ENCODE data around the gene PITPNM3. TPM values are rescaled to one million over a fixed set of nuclear protein-coding genes. Genes with fewer than 3 reads are reported as not detected.

PITPNM3 gene
- total RNA-seq, 1 donor from 2014 or later = 1.4 TPM

DNA sequence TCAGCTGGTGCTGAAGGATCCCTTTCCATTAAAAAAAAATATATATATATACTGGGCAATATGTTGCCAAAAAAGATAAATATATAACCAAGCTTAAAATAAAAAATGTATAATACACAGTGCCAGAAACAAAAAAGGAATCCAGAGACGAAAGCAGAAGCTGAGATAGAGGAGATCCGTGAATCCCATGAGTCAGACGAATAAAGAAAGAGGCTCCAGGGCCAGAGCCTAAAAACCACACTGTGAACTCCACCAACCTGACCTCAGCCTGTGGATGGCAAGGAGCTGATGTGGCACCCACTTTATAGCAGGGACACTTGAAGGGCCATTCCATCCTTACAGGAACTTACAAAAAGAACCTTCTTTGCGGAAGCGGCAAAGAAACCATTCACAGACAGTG lies 34.8 kb downstream of the PITPNM3 start:
- no peak overlapping the region for H3K27ac Mint-ChIP-seq (ENCODE audit: unreplicated experiment)
- no peak for DNase-seq
- H3K4me1 Mint-ChIP-seq (ENCODE audit: low read depth, unreplicated experiment) = no peaks in the 10 kb centered on the region
- H3K9me3 Mint-ChIP-seq (ENCODE audit: unreplicated experiment) = no peaks in the 10 kb centered on the region
- H3K27me3 Mint-ChIP-seq (ENCODE audit: unreplicated experiment) = peaks cover 2% of the 10 kb centered on the region
- TF ChIP-seq, protein P1, sequence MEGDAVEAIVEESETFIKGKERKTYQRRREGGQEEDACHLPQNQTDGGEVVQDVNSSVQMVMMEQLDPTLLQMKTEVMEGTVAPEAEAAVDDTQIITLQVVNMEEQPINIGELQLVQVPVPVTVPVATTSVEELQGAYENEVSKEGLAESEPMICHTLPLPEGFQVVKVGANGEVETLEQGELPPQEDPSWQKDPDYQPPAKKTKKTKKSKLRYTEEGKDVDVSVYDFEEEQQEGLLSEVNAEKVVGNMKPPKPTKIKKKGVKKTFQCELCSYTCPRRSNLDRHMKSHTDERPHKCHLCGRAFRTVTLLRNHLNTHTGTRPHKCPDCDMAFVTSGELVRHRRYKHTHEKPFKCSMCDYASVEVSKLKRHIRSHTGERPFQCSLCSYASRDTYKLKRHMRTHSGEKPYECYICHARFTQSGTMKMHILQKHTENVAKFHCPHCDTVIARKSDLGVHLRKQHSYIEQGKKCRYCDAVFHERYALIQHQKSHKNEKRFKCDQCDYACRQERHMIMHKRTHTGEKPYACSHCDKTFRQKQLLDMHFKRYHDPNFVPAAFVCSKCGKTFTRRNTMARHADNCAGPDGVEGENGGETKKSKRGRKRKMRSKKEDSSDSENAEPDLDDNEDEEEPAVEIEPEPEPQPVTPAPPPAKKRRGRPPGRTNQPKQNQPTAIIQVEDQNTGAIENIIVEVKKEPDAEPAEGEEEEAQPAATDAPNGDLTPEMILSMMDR (IDR thresholded peaks at IDR 0.05; ENCODE audit: partially characterized antibody, unreplicated experiment) = no peak
- peaks cover 10% of the 10 kb centered on the region for H3K36me3 Mint-ChIP-seq (ENCODE audit: unreplicated experiment)
- no peak overlapping the region for H3K4me3 Mint-ChIP-seq (ENCODE audit: unreplicated experiment)

DNA sequence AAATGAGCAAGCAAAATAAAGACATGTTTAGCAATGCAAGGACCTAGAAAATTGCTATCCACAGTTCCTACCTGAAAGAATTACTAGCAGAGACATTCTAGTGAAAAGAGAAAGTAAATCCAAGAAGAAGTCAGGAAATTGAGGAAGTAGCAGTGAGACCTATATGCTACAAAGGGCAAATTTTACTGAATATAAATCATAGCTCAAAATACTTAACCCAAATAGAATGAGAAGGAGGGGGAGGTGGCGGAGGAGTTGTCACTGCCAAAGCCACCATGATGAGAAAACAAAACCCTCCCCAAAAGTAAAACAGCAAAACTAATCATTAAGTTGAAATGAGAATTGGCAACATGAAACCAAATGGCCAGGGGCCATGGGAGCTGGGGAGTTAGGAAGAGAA lies 39.3 kb downstream of the PITPNM3 start:
- no peak for DNase-seq
- Mint-ChIP-seq H3K27me3 (ENCODE audit: unreplicated experiment) (no peaks in the 10 kb centered on the region), H3K4me3 (ENCODE audit: unreplicated experiment) (no peak overlapping the region), H3K36me3 (ENCODE audit: unreplicated experiment) (peaks cover 1% of the 10 kb centered on the region), H3K27ac (ENCODE audit: unreplicated experiment) (no peak overlapping the region), H3K9me3 (ENCODE audit: unreplicated experiment) (no peaks in the 10 kb centered on the region), H3K4me1 (ENCODE audit: low read depth, unreplicated experiment) (no peaks in the 10 kb centered on the region)
- TF ChIP-seq, protein P1 (IDR thresholded peaks at IDR 0.05; ENCODE audit: partially characterized antibody, unreplicated experiment) = no peak

DNA sequence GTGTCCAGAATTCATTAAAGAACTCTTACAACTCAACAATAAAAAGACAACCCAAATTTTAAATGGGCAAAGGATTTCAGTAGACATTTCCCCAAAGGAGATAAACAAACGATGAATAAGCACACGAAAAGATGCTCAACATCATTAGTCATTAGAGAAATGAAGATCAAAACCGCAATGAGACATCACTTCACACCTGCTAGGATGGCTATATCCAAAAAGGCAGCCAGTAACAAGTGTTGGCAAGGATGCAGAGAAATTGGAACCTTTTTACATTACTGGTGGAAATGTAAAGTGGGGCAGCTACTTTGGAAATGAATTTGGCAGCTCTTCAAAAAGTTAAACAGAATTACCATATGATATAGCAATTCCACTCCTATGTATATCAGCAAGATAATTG lies 42.0 kb downstream of the PITPNM3 start:
- Mint-ChIP-seq H3K4me3 (ENCODE audit: unreplicated experiment) (no peak overlapping the region), H3K9me3 (ENCODE audit: unreplicated experiment) (no peaks in the 10 kb centered on the region), H3K36me3 (ENCODE audit: unreplicated experiment) (no peaks in the 10 kb centered on the region), H3K27me3 (ENCODE audit: unreplicated experiment) (no peaks in the 10 kb centered on the region), H3K4me1 (ENCODE audit: low read depth, unreplicated experiment) (no peaks in the 10 kb centered on the region), H3K27ac (ENCODE audit: unreplicated experiment) (no peak overlapping the region)
- TF ChIP-seq, protein P1 (IDR thresholded peaks at IDR 0.05; ENCODE audit: partially characterized antibody, unreplicated experiment) = no peak
- DNase-seq = no peak

DNA sequence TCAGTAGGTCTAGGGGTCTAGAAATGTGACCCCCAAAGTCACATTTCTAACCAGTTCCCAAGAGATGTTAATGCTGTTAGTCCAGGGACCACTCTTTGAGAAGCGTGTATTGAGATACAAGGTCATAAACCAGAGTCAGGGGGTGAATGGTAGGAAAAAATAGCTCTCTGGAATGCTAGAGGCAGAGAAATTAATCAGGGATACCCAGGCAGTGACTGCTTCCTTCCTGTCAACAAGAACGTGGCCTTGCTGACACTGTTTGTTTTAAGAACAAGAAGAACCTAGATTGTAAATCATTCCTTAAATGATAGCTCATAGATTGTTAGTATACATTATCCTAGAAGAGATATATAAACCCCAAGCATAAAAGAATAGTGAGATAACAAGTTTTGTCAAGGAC lies 43.8 kb downstream of the PITPNM3 start:
- TF ChIP-seq, protein P1 (IDR thresholded peaks at IDR 0.05; ENCODE audit: partially characterized antibody, unreplicated experiment) = no peak
- no peak overlapping the region for H3K4me3 Mint-ChIP-seq (ENCODE audit: unreplicated experiment)
- no peaks in the 10 kb centered on the region for H3K9me3 Mint-ChIP-seq (ENCODE audit: unreplicated experiment)
- no peak for DNase-seq
- H3K27ac Mint-ChIP-seq (ENCODE audit: unreplicated experiment) = no peak overlapping the region
- peaks cover 3% of the 10 kb centered on the region for H3K4me1 Mint-ChIP-seq (ENCODE audit: low read depth, unreplicated experiment)
- no peaks in the 10 kb centered on the region for H3K36me3 Mint-ChIP-seq (ENCODE audit: unreplicated experiment)
- peaks cover 1% of the 10 kb centered on the region for H3K27me3 Mint-ChIP-seq (ENCODE audit: unreplicated experiment)

DNA sequence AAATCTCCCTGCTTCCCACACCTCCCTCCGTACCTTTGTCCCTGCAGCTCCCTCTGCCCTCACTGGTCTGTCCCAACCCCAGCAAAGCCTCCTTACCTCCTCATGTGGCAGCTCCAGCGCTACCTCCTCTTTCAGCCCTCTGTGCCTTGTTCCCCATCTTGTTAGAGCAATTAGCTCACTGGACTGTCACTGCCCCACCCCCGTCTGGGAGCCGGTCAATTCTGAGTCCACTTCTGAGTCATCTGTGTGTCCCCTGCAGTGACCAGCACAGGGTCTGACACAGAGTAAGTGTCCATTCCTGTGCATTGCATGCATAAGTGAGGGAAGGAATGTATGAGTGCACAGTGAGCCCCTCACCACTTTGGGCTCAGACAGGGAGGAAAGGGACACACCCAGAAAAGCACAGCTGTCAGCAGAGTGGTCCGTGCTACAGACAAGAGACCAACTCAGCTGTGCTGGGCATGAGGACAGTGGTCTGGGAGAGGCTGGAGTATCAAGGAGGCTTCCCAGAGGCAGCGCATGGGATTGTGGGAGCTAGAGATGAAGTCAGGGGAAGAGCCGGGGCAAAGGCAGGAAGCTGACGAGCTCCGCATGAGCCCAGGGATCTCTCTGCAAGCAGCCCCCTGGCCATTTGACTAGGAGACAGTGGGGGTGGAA lies 45.9 kb downstream of the PITPNM3 start:
- no peak overlapping the region for H3K4me3 Mint-ChIP-seq (ENCODE audit: unreplicated experiment)
- no peak for DNase-seq
- TF ChIP-seq, protein P1 (IDR thresholded peaks at IDR 0.05; ENCODE audit: partially characterized antibody, unreplicated experiment) = no peak
- no peaks in the 10 kb centered on the region for H3K9me3 Mint-ChIP-seq (ENCODE audit: unreplicated experiment)
- H3K27me3 Mint-ChIP-seq (ENCODE audit: unreplicated experiment) = peaks cover 1% of the 10 kb centered on the region
- no peaks in the 10 kb centered on the region for H3K36me3 Mint-ChIP-seq (ENCODE audit: unreplicated experiment)
- no peak overlapping the region for H3K27ac Mint-ChIP-seq (ENCODE audit: unreplicated experiment)
- peaks cover 3% of the 10 kb centered on the region for H3K4me1 Mint-ChIP-seq (ENCODE audit: low read depth, unreplicated experiment)
